ENCODE measurements around the gene RNF187.

GRCh38 chr1:228530086-228530758, 43.0 kb downstream of the RNF187 start:
- TF ChIP-seq, protein P1, sequence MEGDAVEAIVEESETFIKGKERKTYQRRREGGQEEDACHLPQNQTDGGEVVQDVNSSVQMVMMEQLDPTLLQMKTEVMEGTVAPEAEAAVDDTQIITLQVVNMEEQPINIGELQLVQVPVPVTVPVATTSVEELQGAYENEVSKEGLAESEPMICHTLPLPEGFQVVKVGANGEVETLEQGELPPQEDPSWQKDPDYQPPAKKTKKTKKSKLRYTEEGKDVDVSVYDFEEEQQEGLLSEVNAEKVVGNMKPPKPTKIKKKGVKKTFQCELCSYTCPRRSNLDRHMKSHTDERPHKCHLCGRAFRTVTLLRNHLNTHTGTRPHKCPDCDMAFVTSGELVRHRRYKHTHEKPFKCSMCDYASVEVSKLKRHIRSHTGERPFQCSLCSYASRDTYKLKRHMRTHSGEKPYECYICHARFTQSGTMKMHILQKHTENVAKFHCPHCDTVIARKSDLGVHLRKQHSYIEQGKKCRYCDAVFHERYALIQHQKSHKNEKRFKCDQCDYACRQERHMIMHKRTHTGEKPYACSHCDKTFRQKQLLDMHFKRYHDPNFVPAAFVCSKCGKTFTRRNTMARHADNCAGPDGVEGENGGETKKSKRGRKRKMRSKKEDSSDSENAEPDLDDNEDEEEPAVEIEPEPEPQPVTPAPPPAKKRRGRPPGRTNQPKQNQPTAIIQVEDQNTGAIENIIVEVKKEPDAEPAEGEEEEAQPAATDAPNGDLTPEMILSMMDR (IDR thresholded peaks at IDR 0.05), result no peak
- no peak for TF ChIP-seq CBFB (CRISPR knock-in tag; IDR thresholded peaks at IDR 0.05; ENCODE audit: low read depth)
- no peak for TF ChIP-seq JUN (CRISPR knock-in tag; IDR thresholded peaks at IDR 0.05)
- no peak for TF ChIP-seq ESRRA (CRISPR knock-in tag; IDR thresholded peaks at IDR 0.05; ENCODE audit: borderline replicate concordance)
- TF ChIP-seq PRDM15 (CRISPR knock-in tag; IDR thresholded peaks at IDR 0.05), result no peak
- TF ChIP-seq, protein P2, sequence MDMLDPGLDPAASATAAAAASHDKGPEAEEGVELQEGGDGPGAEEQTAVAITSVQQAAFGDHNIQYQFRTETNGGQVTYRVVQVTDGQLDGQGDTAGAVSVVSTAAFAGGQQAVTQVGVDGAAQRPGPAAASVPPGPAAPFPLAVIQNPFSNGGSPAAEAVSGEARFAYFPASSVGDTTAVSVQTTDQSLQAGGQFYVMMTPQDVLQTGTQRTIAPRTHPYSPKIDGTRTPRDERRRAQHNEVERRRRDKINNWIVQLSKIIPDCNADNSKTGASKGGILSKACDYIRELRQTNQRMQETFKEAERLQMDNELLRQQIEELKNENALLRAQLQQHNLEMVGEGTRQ (CRISPR knock-in tag; IDR thresholded peaks at IDR 0.05), result no peak
- no peak for TF ChIP-seq MYBL2 (CRISPR knock-in tag; IDR thresholded peaks at IDR 0.05)
- TF ChIP-seq, protein P3, sequence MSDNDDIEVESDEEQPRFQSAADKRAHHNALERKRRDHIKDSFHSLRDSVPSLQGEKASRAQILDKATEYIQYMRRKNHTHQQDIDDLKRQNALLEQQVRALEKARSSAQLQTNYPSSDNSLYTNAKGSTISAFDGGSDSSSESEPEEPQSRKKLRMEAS (CRISPR knock-in tag; IDR thresholded peaks at IDR 0.05), result no peak
- TF ChIP-seq ATF6 (CRISPR knock-in tag; IDR thresholded peaks at IDR 0.05), result no peak
- TF ChIP-seq ZNF232 (CRISPR knock-in tag; IDR thresholded peaks at IDR 0.05), result no peak

Measured in WTC11 (cell line).